ENCODE measurements around the gene KLHDC10. TPM values are rescaled to one million over a fixed set of nuclear protein-coding genes. Genes with fewer than 3 reads are reported as not detected.
"Not testable (repeated sequence)": the region's sequence is repeated elsewhere in the genome, so short reads cannot be mapped to it uniquely, and the experiment has no call there.

Gene KLHDC10, protein sequence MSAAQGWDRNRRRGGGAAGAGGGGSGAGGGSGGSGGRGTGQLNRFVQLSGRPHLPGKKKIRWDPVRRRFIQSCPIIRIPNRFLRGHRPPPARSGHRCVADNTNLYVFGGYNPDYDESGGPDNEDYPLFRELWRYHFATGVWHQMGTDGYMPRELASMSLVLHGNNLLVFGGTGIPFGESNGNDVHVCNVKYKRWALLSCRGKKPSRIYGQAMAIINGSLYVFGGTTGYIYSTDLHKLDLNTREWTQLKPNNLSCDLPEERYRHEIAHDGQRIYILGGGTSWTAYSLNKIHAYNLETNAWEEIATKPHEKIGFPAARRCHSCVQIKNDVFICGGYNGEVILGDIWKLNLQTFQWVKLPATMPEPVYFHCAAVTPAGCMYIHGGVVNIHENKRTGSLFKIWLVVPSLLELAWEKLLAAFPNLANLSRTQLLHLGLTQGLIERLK
- 33.1 TPM for total RNA-seq

DNA sequence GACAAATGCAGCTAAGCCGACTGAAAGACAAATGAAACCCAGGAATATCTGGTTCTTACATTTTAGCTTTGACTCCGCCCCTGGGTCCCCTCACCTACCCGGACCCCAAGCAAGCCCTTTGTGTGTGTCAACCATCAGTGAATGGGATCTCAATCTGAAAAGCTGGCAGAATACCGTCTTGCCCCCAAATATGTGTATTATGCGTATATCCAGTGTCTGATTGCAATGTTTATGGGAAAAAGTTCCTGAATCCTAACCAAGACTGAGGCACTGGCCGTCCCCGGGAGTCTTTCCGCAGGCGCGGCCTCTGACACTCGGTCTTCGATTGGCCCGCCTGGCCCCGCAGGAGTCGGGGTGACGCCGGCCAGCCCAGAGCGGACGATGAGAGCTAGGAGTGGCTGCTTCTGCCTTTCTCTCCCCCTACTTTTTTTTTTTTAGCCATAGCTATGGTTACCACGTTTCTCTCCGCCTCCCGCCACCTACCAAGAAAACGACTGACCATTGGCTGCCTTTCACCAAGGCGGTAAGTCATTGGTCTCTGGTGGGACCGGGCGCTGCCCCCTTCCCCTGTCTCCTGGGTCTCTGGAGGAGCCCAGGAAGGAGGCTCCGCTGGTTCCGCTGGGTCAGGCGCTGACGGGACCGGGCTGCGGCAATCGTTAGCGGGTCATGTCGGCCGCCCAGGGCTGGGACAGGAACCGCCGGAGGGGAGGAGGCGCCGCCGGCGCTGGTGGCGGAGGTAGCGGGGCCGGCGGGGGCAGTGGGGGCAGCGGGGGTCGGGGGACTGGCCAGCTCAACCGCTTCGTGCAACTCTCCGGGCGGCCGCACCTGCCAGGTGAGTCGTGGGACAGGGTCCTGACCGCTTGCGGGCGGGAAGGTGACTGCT is at the start of gene KLHDC10:
KLHDC10 (plus strand) TSS at position 557 of the 883 bp plus-strand sequence; CDS start at position 667, 110 bp downstream.
- peak; percentile 98 for DNase-seq (ENCODE audit: low spot score)

DNA sequence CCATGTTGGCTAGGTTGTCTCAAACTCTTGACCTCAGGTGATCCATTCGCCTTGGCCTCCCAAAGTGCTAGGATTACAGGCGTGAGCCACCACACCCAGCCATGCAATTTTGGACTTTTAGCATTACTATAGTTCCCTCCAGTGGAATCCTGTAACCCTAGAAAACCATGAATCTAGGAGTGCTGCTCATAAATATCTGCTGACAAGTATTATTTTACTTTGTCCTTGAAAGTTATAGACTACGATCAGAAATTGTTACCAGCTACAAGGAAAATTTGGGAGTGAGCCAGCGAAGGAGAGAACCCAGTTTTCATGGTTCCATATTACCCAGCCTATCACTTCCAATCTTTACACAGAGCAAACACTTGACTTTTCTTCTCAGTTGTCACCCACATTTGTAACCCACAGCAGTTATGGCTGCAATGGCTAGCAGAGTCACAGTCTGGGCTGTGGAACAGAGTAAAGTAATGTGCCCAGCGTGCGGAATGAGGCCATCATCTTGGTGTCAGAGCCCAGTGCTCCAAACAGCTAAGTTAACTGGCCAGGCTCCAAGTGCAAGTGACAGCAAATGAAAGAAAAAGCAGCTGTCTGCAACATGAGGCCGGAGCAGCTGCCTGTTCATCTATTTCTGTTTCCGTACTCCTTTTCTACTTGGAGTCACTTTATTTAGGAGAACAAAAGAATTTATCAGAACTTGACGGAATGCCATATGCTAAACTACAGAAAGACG is 49.1 kb upstream of the KLHDC10 start:
- DNase-seq (ENCODE audit: low spot score) = no peak

DNA sequence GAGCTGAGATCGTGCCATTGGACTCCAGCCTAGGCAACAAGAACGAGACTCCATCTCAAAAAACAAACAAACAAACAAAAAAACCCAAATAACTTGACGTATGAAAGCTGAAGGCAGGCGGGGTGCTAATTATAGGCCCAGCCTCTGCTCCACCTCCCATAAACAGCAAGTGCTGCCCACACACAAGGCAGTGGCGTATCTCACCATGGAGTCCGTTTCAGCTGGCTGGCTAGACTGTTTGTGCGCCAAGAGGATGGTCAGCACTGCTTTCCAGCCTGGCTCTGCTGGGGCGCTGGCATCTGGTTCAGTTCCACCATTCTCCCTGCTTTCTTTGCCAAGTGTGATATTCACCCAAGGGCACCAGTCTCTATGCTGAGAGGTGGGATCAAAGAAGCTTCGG is 48.2 kb upstream of the KLHDC10 start:
- DNase-seq (ENCODE audit: low spot score) = no peak

DNA sequence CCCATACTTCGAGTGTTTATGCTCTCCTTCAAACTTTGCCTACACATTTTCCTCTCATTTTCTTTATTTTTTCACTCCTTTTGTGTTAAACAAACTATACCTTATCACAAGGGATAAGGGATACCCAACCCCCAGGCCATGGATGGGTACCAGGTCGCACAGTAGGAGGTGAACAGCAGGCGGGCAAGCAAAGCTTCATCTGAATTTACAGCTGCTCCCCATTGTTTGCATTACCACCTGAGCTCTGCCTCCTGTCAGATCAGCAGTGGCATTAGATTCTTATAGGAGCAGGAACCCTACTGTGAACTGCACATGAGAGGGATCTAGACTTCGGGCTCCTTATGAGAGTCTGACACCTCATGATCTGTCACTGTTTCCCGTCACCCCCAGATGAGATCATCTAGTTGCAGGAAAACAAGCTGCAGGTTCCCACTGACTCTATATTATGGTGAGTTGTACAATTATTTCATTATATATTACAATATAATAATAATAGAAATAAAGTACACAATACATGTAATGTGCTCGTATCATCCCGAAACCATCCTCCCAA is 47.6 kb upstream of the KLHDC10 start:
- no peak for DNase-seq (ENCODE audit: low spot score)

DNA sequence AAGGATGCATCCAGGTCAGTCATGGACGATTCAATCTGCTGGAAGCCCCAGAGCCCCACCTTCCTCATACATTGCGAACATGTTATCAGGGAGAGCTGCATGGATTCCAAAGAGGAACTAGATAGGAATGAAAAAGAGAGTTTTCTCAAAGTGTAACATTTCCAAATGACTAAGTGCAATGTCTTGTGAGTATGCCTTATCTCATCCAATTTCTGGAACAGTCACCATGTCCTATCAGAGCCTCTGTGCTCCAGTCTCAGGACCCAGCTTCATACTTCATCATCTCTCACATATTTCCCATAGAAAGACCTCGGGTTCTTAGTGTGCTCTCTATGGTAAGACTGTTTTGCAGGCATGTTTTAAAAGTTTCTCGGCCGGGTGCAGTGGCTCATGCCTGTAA is 45.9 kb upstream of the KLHDC10 start:
- DNase-seq (ENCODE audit: low spot score) = no peak

DNA sequence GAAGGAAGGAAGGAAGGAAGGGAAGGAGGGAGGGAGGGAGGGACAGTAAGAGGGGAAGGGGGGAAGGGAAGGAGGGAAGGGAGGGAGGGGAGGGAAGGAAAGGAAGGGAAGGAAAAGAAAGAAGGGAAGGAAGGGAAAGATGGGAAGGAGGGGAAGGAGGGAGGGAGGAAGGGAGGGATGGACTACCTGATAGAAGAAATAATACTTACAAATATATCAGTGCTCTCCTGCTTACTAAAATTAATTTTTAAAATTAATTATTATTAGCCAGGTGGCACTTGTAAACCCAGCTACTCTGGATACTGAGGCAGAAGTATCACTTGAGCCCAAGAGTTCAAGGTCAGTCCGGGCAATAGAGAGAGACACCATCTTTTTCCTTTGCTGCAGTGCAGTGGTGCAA is 37.6 kb upstream of the KLHDC10 start:
- no peak for DNase-seq (ENCODE audit: low spot score)

DNA sequence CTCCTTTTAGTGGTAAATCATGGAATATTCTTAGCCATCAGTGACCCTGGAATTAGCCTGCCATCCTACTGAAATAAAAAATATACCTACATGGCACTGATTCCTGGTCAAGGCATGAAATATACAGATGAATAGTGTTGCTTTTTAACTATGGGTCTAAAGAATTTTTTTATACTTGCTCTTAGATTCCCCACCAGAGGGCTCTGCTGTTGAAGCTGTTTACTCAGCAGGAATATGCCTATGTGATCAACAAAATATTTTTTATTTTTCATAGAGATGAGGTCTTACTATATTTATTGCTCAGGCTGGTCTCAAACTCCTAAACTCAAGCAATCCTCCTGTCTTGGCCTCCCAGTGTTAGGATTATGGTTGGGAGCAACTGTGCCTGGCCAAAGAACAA is 32.6 kb upstream of the KLHDC10 start:
- DNase-seq (ENCODE audit: low spot score) = no peak

DNA sequence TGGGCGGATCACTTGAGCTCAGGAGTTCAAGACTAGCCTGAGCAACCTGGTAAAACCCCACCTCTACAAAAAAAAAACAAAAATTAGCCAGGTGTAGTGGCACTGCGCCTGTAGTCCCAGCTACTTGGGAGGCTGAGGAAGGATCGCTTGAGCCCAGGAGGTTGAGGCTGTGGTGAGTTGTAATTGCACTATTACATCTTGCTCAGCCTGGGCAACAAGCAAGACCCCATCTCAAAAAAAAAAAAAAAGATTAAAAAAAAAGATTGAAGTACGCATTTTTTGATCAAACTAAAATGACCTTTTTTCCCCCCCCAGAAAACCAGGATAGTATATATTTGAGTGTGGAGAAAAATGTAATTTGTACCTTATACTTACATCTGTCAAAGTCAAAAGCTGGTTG is 29.8 kb upstream of the KLHDC10 start:
- DNase-seq (ENCODE audit: low spot score) = no peak

DNA sequence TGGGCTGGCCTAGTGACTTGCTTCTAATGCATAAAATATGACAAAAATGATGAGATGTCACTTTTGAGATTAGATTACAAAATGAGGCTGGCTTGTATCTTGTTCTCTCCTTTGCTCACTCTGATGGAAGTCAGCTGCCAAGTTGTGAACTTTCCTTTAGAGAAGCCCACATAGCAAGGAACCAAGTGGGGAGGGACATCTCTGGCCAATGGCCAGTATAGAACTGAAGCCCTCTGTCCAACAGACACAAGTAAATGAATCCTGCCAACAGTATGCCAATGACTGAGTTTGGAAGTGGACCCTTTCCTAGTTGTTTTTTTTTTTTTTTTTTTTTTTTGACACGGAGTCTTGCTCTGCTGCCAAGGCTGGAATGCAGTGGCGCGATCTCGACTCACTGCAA is 22.5 kb upstream of the KLHDC10 start:
- DNase-seq (ENCODE audit: low spot score) = no peak

DNA sequence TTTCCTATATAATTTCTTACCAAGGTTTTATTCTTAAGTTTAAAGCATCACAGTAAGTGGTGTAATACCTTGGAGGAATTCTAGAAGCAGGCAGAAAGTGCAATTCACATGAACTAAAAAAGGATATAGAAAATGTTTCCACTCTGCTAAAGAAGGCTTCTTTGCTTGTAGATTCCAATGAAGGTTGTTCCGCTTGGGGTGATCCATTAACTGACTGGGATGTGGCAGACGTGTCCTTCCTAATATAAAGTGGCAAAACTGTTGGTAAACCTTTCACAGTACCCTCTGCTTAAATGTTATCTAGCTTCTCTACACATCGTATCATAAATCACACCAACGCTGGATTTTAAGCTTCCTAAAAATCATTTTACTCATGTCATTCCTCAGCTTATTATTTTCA is 21.4 kb upstream of the KLHDC10 start:
- DNase-seq (ENCODE audit: low spot score) = no peak

DNA sequence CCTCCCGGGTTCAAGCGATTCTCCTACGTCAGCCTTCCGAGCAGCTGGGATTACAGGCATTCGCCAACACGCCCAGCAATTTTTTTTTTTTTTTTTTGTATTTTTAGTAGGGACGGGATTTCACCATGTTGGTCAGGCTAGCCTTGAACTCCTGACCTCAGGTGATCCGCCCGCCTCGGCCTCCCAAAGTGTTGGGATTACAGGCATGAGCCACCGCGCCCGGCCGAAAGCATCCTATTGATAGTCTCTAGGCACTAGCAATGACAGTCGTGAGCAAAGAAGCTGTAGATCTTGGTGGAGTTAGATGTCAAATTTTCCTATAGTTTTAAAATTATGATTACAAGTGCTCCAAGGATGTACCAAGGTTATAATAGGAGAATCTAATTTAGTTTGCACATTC is 18.1 kb upstream of the KLHDC10 start:
- not testable (repeated sequence) for DNase-seq (ENCODE audit: low spot score)

DNA sequence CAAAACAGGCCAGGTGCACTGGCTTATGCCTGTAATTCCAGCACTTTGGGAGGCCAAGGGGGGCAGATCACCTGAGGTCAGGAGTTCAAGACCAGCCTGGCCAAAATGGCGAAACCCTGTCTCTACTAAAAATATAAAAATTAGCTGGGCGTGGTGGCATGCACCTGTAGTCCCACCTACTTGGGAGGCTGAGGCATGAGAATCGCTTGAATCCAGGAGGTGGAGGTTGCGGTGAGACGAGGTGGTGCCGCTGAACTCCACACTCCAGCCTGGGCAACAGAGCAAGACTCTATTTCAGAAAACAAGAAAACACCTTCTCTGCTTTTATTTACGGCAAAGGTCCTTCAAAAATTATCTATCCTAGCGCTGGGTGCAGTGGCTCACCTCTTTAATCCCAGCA is 15.1 kb upstream of the KLHDC10 start:
- DNase-seq (ENCODE audit: low spot score) = not testable (repeated sequence)

DNA sequence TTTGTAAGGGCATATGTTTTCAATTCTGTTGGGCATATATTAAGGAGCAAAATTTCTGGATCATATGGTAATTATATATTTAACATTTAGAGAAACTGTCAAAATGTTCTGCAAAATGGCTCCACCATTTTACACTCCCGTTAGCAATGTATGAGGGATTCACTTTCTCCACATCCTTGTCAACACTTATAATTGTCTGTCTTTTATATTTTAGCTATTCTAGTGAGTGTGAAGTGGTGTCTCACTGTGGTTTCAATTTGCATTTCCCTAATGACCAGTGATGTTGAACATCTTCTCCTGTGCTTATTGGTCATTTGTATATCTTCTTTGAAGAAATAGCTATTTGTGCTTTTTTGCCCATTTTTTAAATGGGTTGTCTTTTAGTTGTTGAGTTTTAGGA is 8.1 kb upstream of the KLHDC10 start:
- DNase-seq (ENCODE audit: low spot score) = no peak

DNA sequence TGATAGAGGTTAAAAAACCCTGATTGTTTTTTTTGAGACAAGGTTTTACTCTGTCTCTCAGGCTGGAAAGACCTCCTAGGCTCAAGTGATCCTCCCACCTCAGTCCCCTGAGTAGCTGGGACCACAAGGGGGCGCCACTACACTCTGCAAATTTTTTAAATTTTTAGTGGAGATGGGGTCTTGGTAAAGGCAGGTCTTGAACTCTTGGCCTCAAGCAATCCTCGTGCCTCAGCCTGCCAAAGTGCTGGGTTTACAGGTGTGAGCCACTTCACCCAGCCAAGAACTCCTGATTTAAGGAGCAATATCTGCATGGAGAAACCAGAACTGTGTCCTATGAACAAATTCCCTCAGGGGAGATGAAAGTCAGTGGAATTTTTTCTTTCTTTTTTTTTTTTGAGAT is 7.3 kb upstream of the KLHDC10 start:
- DNase-seq (ENCODE audit: low spot score) = no peak

DNA sequence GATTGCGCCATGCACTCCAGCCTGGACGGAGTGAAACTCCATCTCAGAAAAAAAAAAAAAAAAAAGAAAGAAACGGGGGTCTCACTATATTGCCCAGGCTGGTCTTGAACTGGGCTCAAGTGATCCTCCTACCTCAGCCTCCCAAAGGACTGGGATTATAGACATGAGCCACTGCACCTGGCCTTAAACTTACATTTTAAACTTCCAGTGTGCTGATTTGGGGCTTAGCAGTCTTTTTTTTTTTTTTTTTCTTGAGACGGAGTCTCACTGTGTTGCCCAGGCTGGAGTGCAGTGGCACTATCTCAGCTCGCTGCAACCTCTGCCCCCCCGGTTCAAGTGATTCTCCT is 5.8 kb upstream of the KLHDC10 start:
- DNase-seq (ENCODE audit: low spot score) = not testable (repeated sequence)

DNA sequence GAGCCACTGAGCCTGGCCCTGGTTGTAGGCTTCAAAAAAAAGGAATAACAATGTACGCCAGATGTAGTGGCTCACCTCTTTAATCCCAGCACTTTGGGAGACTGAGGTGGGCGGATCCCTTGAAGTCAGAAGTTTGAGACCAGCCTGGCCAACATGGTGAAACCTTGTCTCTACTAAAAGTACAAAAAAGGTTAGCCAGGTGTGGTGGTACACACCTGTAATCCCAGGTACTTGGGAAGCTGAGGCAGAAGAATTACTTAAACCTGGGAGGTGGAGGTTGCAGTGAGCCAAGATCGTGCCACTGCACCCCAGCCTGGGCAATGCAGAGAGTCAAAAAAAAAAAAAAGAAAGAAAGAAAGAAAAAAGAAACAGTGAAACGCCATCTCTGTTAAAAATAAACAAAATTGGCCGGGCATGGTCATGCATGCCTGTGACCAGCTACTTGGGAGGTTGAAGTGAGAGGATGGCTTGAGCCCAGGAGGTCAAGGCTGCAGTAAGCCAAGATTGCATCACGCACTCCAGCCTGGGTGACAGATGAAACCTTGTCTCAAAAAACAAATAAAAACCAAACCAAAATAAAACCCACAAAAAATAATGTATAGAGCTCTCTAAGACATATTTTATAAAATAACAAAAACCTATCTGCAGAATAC is 4.7 kb upstream of the KLHDC10 start:
- no peak for DNase-seq (ENCODE audit: low spot score)

DNA sequence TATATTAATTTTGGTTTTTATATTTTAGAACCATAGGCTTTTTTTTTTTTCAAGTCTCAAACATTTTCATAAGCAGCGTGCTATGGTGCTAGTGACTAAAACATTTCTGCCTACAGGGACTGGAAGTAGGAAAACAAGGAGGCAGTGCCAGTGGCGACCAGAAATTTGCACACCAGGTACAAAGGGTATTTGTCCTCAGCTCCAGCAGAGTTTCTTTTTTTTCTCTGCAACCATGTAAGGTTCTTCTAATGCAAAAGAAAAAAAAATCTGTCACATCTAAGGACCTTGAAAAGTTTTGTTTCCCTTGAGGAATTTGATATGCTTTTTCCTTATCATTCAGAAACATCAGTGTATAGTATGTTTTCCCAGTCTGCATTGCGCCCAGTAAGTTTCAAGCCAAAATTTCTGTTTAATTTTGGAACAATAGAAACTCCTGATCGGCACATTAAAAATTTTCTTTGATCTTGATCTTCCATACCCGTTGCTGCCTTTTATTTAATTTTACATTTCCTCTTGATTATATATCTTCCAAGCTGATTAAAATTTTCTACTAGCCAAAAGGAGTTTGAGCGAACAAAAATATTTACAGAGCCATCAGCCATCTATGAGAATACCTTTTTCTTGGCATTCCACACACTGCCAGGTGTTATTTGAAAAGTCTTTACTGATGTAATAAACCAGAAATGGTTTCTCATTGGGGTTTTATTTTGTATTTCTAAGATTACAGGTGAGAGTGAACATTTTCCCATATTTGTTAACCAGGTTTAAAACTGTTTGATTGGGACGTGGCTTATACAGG is 956 bp upstream of the KLHDC10 start:
- DNase-seq (ENCODE audit: low spot score) = no peak

DNA sequence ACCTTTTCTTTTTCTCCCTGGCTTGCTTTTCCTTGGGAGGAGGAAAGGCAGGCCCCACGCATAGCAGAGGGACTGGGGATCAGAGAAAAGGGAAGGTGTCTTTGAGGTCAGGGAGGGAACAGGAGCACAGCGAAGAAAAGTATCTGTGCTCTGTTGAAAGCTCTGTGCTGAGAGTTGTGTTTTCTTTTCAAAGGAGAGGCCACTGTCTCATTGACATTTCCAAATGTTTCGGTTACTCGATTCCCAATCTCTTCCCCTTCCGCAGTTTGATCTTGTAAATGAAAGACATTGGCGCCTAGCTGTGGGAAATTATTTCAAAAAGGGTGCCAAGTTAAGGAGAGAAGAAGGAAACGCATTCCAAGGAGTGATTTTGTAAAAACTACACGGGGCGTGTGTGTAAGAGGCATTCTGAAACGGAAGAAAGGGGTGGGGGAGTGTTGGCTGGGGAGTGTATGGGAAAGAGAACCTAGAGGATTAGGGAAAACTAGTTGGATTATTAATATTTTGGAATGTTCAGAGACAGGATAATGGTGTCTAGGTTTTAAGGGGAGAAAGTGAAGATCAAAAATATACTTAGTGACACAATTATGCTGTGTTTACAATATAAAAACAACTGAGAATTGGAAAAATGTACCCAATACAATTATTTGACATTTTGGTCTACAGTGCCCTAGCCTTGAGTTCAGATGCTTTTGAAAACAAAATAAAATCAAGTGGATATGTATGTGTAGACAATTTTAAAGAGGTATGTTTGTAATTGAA is 708 bp downstream of the KLHDC10 start:
- no peak for DNase-seq (ENCODE audit: low spot score)

DNA sequence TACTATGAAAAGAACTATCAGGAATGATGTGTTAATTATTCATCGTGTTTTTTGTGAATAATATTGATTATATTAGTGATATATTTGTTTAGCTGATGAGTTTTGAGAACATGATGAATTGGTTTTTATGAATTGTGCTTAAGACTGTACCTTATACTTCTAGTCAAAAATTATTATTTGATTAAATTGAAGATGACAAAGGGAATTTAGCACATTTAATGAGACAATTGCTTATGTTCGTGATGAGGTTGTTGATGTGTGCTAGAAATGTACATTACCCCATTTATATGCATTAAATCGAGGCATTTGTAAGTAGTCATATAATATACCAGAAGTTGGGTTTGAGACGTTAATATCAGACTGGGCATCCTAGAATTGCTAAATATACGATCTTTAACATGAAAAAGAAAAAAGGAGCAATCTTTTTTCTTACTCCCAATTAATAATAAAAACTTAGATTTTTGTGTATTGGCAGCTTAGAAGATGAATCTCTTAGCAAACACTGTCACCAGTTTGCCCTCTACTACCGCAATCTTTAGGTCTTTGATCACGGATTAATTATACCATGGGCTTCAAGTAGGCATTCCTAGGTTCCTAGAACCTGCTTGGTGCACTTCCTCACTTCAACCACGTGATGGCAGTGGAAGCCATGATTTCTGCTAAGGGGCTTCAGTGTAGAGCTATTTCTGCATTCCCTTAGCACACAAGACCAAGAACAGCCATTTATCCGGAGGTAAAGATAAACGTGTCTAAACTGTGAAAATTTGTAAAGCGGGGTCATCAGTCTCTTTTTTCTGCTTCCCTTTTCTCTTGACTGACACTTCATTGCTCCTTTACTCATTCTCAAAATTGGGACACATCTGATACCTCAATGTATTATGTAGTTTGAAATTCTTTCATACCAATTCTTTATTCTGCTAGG is 1.6 kb downstream of the KLHDC10 start:
- DNase-seq (ENCODE audit: low spot score) = peak; percentile 61

Data from ureter (tissue), 1 donor.